LNCAP (cell line): ENCODE results near the gene SLC12A3.

Source experiments
- TF ChIP-seq, protein P1 (sequence below): fragments of 450-650 bp; IDR thresholded peaks from 2 replicates; pipeline ENCODE4 v1.5.1; 2017; ENCODE audit warnings: mild to moderate bottlenecking

Gene SLC12A3

DNA sequence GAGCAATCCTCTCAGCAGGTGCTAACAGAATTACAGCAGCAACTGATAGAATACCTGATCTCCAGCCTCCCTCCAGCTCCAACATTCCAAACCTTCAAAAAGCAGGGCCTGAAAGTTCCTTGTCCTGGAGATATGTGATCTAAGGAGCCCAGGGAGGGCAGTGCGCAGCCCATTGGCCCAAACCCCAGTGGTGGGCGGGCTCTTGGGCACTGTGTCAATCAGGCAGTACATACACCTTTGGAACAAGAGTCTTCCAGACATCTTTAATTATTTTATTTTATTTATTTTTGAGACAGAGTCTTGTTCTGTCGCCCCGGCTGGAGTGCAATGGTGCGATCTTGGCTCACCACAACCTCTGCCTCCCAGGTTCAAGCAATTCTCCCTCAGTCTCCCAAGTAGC lies 24.2 kb downstream of the SLC12A3 start:
- TF ChIP-seq, protein P1, sequence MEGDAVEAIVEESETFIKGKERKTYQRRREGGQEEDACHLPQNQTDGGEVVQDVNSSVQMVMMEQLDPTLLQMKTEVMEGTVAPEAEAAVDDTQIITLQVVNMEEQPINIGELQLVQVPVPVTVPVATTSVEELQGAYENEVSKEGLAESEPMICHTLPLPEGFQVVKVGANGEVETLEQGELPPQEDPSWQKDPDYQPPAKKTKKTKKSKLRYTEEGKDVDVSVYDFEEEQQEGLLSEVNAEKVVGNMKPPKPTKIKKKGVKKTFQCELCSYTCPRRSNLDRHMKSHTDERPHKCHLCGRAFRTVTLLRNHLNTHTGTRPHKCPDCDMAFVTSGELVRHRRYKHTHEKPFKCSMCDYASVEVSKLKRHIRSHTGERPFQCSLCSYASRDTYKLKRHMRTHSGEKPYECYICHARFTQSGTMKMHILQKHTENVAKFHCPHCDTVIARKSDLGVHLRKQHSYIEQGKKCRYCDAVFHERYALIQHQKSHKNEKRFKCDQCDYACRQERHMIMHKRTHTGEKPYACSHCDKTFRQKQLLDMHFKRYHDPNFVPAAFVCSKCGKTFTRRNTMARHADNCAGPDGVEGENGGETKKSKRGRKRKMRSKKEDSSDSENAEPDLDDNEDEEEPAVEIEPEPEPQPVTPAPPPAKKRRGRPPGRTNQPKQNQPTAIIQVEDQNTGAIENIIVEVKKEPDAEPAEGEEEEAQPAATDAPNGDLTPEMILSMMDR, result no peak

DNA sequence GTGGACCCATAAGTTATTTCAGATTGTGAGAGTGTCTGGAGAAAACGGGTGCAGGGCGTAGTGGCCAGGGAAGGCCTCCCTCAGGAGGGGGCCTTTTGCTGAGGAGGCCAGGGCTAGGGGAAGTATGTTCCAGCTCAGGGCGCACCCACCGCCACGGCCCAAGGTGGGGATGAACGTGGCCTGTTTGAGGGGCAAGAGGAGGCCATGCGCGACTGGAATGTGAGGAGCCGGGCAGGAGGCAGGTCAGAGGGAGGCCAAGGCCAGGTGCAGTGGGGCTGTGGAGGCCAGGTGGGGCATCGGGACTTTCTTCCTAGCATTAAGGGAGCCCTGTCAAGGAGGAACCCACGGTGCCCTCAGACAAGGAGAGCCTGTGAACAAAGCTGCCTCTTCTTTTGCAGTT lies 26.7 kb downstream of the SLC12A3 start:
- TF ChIP-seq, protein P1, result no peak

DNA sequence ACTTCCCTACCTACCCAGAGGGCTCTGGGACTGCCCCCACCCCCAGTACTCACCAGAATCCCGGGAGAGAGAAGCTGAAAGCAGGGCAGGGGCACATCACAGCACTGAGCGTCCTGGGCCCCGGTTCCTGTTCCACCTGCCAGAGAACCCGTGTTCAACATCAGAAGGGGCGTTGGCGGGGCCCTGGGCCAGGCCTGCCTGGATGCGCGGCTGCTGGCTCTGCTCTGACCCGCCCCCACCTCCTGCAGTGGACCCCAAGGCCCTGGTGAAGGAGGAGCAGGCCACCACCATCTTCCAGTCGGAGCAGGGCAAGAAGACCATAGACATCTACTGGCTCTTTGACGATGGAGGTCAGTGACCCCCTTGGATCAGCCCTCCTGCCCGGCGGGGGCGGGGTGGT lies 27.7 kb downstream of the SLC12A3 start:
- TF ChIP-seq, protein P1, result no peak

DNA sequence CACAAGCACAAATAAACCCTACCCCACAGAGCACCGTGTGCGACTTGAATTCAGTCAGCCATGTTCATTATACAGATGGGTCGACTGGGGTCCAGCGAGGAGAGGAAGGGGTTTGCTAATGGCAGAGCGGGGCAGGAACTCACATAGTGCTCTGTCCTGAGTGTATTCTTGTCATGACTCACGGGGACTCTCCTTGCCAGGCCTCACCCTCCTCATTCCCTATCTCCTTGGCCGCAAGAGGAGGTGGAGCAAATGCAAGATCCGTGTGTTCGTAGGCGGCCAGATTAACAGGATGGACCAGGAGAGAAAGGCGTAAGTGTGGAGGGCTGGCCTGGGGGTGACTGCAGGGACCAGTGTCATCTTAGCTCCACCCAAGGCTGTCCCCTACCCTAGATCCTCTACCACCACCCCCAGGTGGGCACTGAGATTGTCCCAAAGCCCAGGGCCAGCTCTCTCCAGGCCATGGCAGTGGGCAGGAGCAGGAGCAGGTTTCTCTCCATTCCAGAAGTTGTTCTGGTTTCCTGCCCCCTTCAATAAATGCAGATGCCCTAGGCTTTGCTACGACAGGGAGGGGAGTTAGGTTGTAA lies 29.4 kb downstream of the SLC12A3 start:
- TF ChIP-seq, protein P1, result no peak

DNA sequence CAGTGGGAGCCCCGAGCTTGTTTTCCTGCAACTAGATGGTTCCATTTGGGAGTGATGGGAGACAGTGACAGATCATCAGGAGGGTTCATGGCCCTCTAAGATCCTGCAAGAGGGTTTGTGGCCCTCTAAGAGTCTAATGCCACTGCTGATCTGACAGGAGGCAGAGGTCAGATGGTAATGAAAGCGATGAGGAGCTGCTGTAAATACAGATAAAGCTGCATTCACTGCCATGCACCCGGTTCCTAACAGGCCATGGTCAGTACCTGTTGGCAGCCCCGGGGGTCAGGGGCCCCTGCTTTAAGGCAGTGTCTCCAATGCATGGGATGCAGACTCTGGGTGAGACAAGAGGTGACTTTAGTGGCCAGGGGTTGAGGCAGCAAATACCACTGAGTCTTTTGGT lies 30.8 kb downstream of the SLC12A3 start:
- TF ChIP-seq, protein P1, result no peak

DNA sequence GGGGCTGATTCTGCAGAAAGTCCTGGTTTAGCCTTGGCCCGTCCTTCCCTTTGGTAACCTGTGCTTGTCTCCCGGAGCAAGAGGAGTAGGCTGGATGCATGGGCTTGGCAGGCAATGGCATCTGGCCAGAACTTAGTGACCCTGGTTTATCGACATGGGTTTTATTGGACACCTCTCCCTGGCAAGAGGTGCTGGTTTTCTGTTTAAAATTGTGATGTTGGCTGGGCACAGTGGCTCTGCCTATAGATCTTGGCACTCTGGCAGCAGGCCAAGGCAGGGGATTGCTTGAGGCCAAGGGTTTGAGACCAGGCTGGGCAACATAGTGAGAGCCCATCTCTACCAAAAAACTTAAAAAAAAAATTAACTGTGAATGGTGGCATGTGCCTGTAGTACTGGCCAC lies 31.2 kb downstream of the SLC12A3 start:
- TF ChIP-seq, protein P1, result no peak

DNA sequence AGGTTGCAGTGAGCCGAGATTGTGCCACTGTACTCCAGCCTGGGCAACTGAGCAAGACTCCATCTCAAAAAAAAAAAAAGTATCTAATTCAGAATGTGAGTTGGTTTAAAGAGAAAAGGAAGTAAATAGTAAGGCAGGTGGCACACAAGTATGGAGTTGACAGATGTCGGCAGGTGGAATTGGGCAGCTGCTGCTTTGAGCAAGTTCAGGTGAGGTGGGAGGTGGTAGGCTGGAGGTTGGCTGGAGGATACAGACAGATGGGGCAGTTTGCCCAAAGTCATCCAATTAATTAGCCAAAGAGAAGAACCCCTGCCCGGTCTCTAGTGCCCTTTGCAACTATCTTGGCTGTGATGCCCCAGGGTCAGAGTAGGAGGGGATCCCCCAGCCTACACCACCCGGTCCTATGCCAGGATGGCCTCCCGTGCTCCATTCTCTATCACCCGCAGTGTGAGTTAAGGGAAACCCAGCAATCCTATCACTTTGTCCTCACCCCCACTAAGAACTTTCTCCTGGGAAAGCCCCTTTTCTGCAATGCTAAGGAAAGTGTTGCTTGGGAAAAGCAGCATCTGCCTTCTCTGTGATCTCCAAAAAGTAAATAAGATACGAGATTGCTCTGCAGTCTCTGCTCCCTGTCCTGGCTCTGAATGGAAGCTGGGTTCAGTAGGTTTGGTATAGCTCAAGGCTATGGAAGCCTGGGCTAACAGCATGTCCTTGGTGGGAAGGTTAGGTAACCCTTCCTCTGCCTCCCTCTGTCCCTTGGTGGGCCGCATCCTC lies 32.2 kb downstream of the SLC12A3 start:
- TF ChIP-seq, protein P1, result no peak
